OCI-LY7 (cell line): ENCODE measurements around the gene NRDC. TPM values are rescaled to one million over a fixed set of nuclear protein-coding genes. Genes with fewer than 3 reads are reported as not detected.

ENCODE experiments used
- BruUV-seq: library from RNA; stranded (reverse); fragments of 400-500 nt; replicated peaks from 2 replicates; lab custom pipeline; 2021; lab: Mats Ljungman, UMichigan
- CTCF ChIA-PET: fragments of 300-600 bp; sonication (Branson Sonifier 250); formaldehyde crosslinking; loops from one replicate; lab custom pipeline; 2022; ENCODE audit warnings: antibody characterized with exemption; ENCODE audit not compliant: unreplicated experiment; lab: Charles Lee
- POLR2A ChIA-PET: fragments of 300-600 bp; sonication (Branson Sonifier 250); formaldehyde crosslinking; loops from one replicate; lab custom pipeline; 2022; ENCODE audit warnings: antibody characterized with exemption; lab: Charles Lee
- DNase-seq: peaks from one replicate; pipeline ENCODE4 v3.0.0-alpha.2; 2015; ENCODE audit warnings: low spot score
- H2AFZ ChIP-seq: fragments of 200-600 bp; sonication (generic), shearing (Covaris generic); 2 replicates; pipeline ENCODE4 v1.6.1; 2014; ENCODE audit warnings: mild to moderate bottlenecking, antibody characterized with exemption, low read length, moderate library complexity
- H3K27ac ChIP-seq: fragments of 200-600 bp; sonication (generic); 2 replicates; pipeline ENCODE4 v1.5.1; 2014; ENCODE audit warnings: mixed run types, low read depth, mild to moderate bottlenecking, moderate library complexity, low read length, inconsistent platforms; ENCODE audit not compliant: poor library complexity, severe bottlenecking
- H3K36me3 ChIP-seq: fragments of 200-600 bp; sonication (generic); 2 replicates; pipeline ENCODE4 v1.6.1; 2014; ENCODE audit warnings: mild to moderate bottlenecking, antibody characterized with exemption, low read length, moderate library complexity, mixed read lengths; ENCODE audit not compliant: insufficient read depth
- H3K4me1 ChIP-seq: fragments of 200-600 bp; sonication (generic); 2 replicates; pipeline ENCODE4 v1.5.1; 2014; ENCODE audit warnings: mild to moderate bottlenecking, low read length; ENCODE audit not compliant: insufficient read depth, poor library complexity, severe bottlenecking
- H3K4me2 ChIP-seq: fragments of 200-600 bp; sonication (generic); 2 replicates; pipeline ENCODE4 v1.6.1; 2014; ENCODE audit warnings: mild to moderate bottlenecking, low read length
- H3K4me3 ChIP-seq: fragments of 200-600 bp; sonication (generic); 2 replicates; pipeline ENCODE4 v1.5.1; 2014; ENCODE audit warnings: mild to moderate bottlenecking, low read depth, low read length; ENCODE audit not compliant: poor library complexity, severe bottlenecking
- H3K79me2 ChIP-seq: fragments of 200-600 bp; sonication (generic); 2 replicates; pipeline ENCODE4 v1.6.1; 2016; ENCODE audit warnings: low read depth, mild to moderate bottlenecking, low read length, moderate library complexity, mixed read lengths; ENCODE audit not compliant: insufficient read depth
- H3K9me2 ChIP-seq: fragments of 200-600 bp; sonication (generic); 2 replicates; pipeline ENCODE4 v1.6.1; 2016; ENCODE audit warnings: mild to moderate bottlenecking, low read length, mixed read lengths; ENCODE audit not compliant: insufficient read depth
- H3K9me3 ChIP-seq: fragments of 200-600 bp; sonication (generic); 2 replicates; pipeline ENCODE4 v1.6.1; 2014; ENCODE audit warnings: mild to moderate bottlenecking, mixed run types, low read length, mixed read lengths
- H4K20me1 ChIP-seq: fragments of 200-600 bp; sonication (generic); 2 replicates; pipeline ENCODE4 v1.6.1; 2014; ENCODE audit warnings: mild to moderate bottlenecking, antibody characterized with exemption, low read length, moderate library complexity, mixed read lengths; ENCODE audit not compliant: insufficient read depth
- CTCF ChIP-seq: fragments of 200-600 bp; sonication (generic); conservative IDR thresholded peaks from 2 replicates; pipeline ENCODE4 v1.5.1; 2014; ENCODE audit warnings: mild to moderate bottlenecking, antibody characterized with exemption, low read length, moderate library complexity, mixed read lengths
- EZH2phosphoT487 ChIP-seq: fragments of 200-600 bp; sonication (generic); IDR thresholded peaks from 2 replicates; pipeline ENCODE4 v1.6.1; 2018; ENCODE audit warnings: low read depth, borderline replicate concordance, mild to moderate bottlenecking, mixed run types, antibody characterized with exemption, low read length, moderate library complexity, mixed read lengths
- intact Hi-C: fragments of 100-400 bp; cut with micrococcal nuclease; formaldehyde crosslinking; loops from one replicate; pipeline ENCODE4 v1.10.0; 2022; ENCODE audit not compliant: unreplicated experiment
- total RNA-seq, 2 experiments: library from RNA; depleted of rRNA in 1 of 2; stranded (reverse); fragments of >200 nt in 1 of 2; shearing (Covaris generic) in 1 of 2; gene quantifications; 2 replicates each; pipeline ENCODE4 v1.2.3, GENCODE V29; 2014 to 2022

Gene NRDC
- total RNA-seq, 2 experiments from 2014 or later = 48.0 to 162 TPM

DNA sequence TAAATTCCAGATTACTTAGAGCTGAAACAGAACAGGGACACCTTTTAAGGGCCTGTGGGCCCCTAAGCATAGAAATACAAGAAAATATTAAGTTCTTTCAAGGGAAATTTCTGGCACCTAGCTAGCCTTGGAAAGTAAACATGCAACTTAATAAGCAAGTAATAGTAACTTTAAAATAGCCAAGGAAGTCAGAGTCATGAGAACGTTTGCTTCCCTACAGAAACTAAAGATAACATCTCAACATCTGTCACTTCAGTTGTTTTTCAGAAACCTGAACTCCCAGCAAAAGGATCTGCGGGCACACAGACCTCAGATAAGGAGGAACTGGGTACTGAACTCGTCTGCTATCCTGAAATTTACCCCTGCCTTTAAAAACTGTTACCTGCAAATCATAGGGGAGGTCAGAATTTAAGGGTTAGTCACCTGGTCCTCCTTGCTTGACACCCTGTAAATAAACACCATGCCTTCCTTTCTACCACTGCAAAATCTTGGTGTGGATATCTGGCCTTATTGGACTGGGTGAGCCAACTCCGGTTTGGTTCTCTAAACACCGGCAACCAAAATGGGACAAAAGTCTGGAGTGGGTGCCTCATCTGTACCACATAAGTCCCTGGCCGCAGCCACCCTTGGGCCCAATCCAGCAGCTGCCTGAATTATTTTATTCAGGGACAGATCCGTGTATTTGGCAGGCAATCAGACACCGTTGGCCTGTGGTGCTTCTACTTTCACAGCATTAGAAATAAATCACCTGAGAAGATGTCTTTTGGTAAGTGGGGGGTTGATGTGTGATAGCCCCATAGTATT lies 27.9 kb downstream of the NRDC start:
- intact Hi-C loops = no loop called here
- H3K79me2 ChIP-seq = no peaks in the 10 kb centered on the region
- TF ChIP-seq CTCF (no peak), EZH2phosphoT487 (no peak)

DNA sequence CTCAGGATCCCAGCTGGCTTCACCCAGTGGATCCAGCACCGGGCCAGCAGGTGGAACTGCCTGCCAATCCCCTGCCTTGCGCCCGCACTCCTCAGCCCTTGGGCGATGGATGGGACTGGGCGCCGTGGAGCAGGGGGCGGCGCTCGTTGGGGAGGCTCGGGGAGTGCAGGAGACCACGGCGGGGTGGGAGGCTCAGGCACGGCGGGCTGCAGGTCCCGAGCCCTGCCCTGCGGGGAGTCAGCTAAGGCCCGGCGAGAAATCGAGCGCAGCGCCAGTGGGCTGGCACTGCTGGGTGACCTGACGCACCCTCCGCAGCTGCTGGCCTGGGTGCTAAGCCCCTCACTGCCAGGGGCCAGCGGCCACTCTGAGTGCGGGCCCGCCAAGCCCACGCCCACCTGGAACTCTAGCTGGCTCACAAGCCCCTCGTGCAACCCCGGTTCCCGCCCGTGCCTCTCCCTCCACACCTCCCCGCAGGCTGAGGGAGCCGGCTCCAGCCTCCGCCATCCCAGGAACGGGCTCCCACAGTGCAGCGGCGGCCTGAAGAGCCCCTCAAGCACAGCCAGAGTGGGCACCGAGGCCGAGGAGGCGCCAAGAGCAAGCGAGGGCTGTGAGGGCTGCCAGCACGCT lies 31.1 kb downstream of the NRDC start:
- BruUV-seq = no TSS peak
- CTCF ChIA-PET = no interaction called here
- POLR2A ChIA-PET = interaction anchor here (1.1 kb wide), 1 partner anchor 10 kb away, joined by 3 read pairs; no protein-coding TSS in a partner anchor

More for the DNA sequence above, 27.9 kb downstream of the NRDC start:
- Histone ChIP-seq H3K9me3 (no peaks in the 10 kb centered on the region), H2AFZ (no peak overlapping the region), H3K27ac (no peak overlapping the region), H3K4me3 (no peak overlapping the region), H3K4me1 (no peaks in the 10 kb centered on the region), H3K9me2 (no peaks in the 10 kb centered on the region), H3K36me3 (peaks cover 39% of the 10 kb centered on the region), H3K4me2 (no peak overlapping the region), H4K20me1 (no peaks in the 10 kb centered on the region)
- POLR2A ChIA-PET = interaction anchor here (1.0 kb wide), 1 partner anchor 13 kb away, joined by 5 read pairs; no protein-coding TSS in a partner anchor
- no peak for DNase-seq
- CTCF ChIA-PET = no interaction called here
- BruUV-seq = no TSS peak

More for the DNA sequence above, 31.1 kb downstream of the NRDC start:
- TF ChIP-seq CTCF (no peak), EZH2phosphoT487 (no peak)
- Histone ChIP-seq H3K9me3 (no peaks in the 10 kb centered on the region), H3K79me2 (no peaks in the 10 kb centered on the region), H3K36me3 (peaks cover 18% of the 10 kb centered on the region; the same call in 1 of the 2 replicates), H3K4me1 (no peaks in the 10 kb centered on the region), H4K20me1 (no peaks in the 10 kb centered on the region), H3K4me3 (no peak overlapping the region), H3K4me2 (no peak overlapping the region), H2AFZ (no peak overlapping the region), H3K27ac (no peak overlapping the region), H3K9me2 (no peaks in the 10 kb centered on the region)
- DNase-seq = no peak
- intact Hi-C loops = no loop called here
